HCT116 (cell line): ENCODE measurements around the gene ELP5. TPM values are rescaled to one million over a fixed set of nuclear protein-coding genes. Genes with fewer than 3 reads are reported as not detected.

Experiments
- ATAC-seq: fragments of 200-7000 bp; cut with Tn5 transposase; 2 replicates; pipeline ENCODE4 v1.9.1; 2020; ENCODE audit warnings: mild to moderate bottlenecking, moderate library complexity
- BruUV-seq: library from RNA; stranded (reverse); fragments of 400-500 nt; replicated peaks from 2 replicates; lab custom pipeline; 2021; lab: Mats Ljungman, UMichigan
- CTCF ChIA-PET: fragments of 300-600 bp; sonication (Branson Sonifier 250); formaldehyde crosslinking; loops from one replicate; lab custom pipeline; 2021; ENCODE audit warnings: antibody characterized with exemption; lab: Charles Lee
- POLR2A ChIA-PET: fragments of 300-600, 350-600 bp; sonication (Branson Sonifier 250); formaldehyde crosslinking; loops from one replicate; lab custom pipeline; 2021; ENCODE audit warnings: antibody characterized with exemption; lab: Charles Lee
- RAD21 ChIA-PET, 2 experiments: fragments of 300-600 bp; sonication (Branson Sonifier 250); formaldehyde crosslinking; loops; one replicate each; lab custom pipeline; 2023; ENCODE audit warnings: low total read pairs in 2 of 2; ENCODE audit not compliant: uncharacterized antibody in 2 of 2, unreplicated experiment in 2 of 2, low non-redundant PET in 1 of 2; lab: Charles Lee
- DNase-seq: peaks from one replicate; pipeline ENCODE4 v3.0.0-alpha.2; 2010; ENCODE audit warnings: low read depth, low spot score
- H2AFZ ChIP-seq: fragments of 200-600 bp; shearing (Covaris generic), sonication (generic); 2 replicates; pipeline ENCODE4 v1.6.1; 2017; ENCODE audit warnings: low read depth, mixed run types, mixed read lengths, antibody characterized with exemption, low read length; ENCODE audit not compliant: poor library complexity, severe bottlenecking
- H3K27ac ChIP-seq: 2 replicates; pipeline ENCODE4 v1.5.1; 2012; ENCODE audit warnings: low read depth, low read length
- H3K27me3 ChIP-seq: fragments of 200-600 bp; sonication (generic); 2 replicates; pipeline ENCODE4 v1.6.1; 2016; ENCODE audit warnings: mixed run types, low read length, mixed read lengths; ENCODE audit not compliant: insufficient read depth
- H3K36me3 ChIP-seq, 2 experiments: fragments of 200-500 bp in 1 of 2; fragments of 200-600 bp in 1 of 2; sonication (Bioruptor generic) in 1 of 2; sonication (generic) in 1 of 2; 2 replicates each; pipeline versions ENCODE4 v1.5.1 to v1.6.1; 2014 to 2016; ENCODE audit warnings: low read length in 2 of 2, inconsistent platforms in 1 of 2, mixed read lengths in 1 of 2, mixed run types in 1 of 2; ENCODE audit not compliant: insufficient read depth in 2 of 2, control insufficient read depth in 1 of 2
- H3K4me1 ChIP-seq, 2 experiments: fragments of 200-600 bp in 1 of 2; sonication (generic) in 1 of 2; 2 replicates each; pipeline versions ENCODE4 v1.5.1 to v1.6.1; 2012 to 2017; ENCODE audit warnings: low read length in 2 of 2, inconsistent platforms in 1 of 2, mild to moderate bottlenecking in 1 of 2, mixed read lengths in 1 of 2, mixed run types in 1 of 2, moderate library complexity in 1 of 2; ENCODE audit not compliant: insufficient read depth in 2 of 2, control insufficient read depth in 1 of 2
- H3K4me2 ChIP-seq: fragments of 200-600 bp; sonication (generic); 2 replicates; pipeline ENCODE4 v1.6.1; 2017; ENCODE audit warnings: mixed run types, low read length, mixed read lengths
- H3K4me3 ChIP-seq, 2 experiments: fragments of 200-600 bp in 1 of 2; sonication (generic) in 1 of 2; replicated peaks in 1 of 2; 2 replicates each; pipeline ENCODE4 v1.5.1; 2011 to 2016; ENCODE audit warnings: low read length in 2 of 2, control low read depth in 1 of 2, low read depth in 1 of 2, mild to moderate bottlenecking in 1 of 2, mixed read lengths in 1 of 2, mixed run types in 1 of 2
- H3K79me2 ChIP-seq: fragments of 200-600 bp; sonication (generic); 2 replicates; pipeline ENCODE4 v1.6.1; 2017; ENCODE audit warnings: mild to moderate bottlenecking, mixed run types, low read length, moderate library complexity, mixed read lengths; ENCODE audit not compliant: insufficient read depth
- H3K9ac ChIP-seq: fragments of 200-600 bp; sonication (generic); 2 replicates; pipeline ENCODE4 v1.6.1; 2016; ENCODE audit warnings: low read length, mixed read lengths
- H3K9me2 ChIP-seq: fragments of 200-600 bp; sonication (generic), shearing (Covaris generic); 2 replicates; pipeline ENCODE4 v1.6.1; 2017; ENCODE audit warnings: mixed run types, mild to moderate bottlenecking, moderate library complexity; ENCODE audit not compliant: insufficient read depth
- H3K9me3 ChIP-seq, 2 experiments: fragments of 200-500 bp in 1 of 2; fragments of 200-600 bp in 1 of 2; sonication (Bioruptor generic) in 1 of 2; sonication (generic) in 1 of 2; 2 replicates each; pipeline ENCODE4 v1.6.1; 2014 to 2017; ENCODE audit warnings: low read length in 2 of 2, mixed read lengths in 2 of 2, inconsistent platforms in 1 of 2, low read depth in 1 of 2, mild to moderate bottlenecking in 1 of 2, mixed run types in 1 of 2, moderate library complexity in 1 of 2; ENCODE audit not compliant: control insufficient read depth in 1 of 2, insufficient read depth in 1 of 2
- H4K20me1 ChIP-seq: fragments of 200-600 bp; sonication (generic), shearing (Covaris generic); 2 replicates; pipeline ENCODE4 v1.6.1; 2017; ENCODE audit warnings: mixed run types, mild to moderate bottlenecking, moderate library complexity; ENCODE audit not compliant: insufficient read depth
- CBX3 ChIP-seq: IDR thresholded peaks from 2 replicates; pipeline ENCODE4 v1.6.1; 2012; ENCODE audit warnings: low read depth
- CEBPB ChIP-seq: IDR thresholded peaks from 2 replicates; pipeline ENCODE4 v1.6.1; 2012; ENCODE audit warnings: low read depth
- EGR1 ChIP-seq: IDR thresholded peaks from 2 replicates; pipeline ENCODE4 v1.6.1; 2012; ENCODE audit warnings: low read depth
- ELF1 ChIP-seq: IDR thresholded peaks from 2 replicates; pipeline ENCODE4 v1.6.1; 2012; ENCODE audit warnings: low read depth, borderline replicate concordance
- EZH2 ChIP-seq: fragments of 200-600 bp; sonication (generic); IDR thresholded peaks from 2 replicates; pipeline ENCODE4 v1.6.1; 2017; ENCODE audit warnings: antibody characterized with exemption, mixed run types
- EZH2phosphoT487 ChIP-seq: fragments of 200-600 bp; IDR thresholded peaks from 2 replicates; pipeline ENCODE4 v1.6.1; 2018; ENCODE audit warnings: antibody characterized with exemption, borderline replicate concordance
- FOSL1 ChIP-seq: IDR thresholded peaks from 2 replicates; pipeline ENCODE4 v1.6.1; 2012; ENCODE audit warnings: low read depth
- JUND ChIP-seq: IDR thresholded peaks from 2 replicates; pipeline ENCODE4 v1.6.1; 2012
- POLR2AphosphoS5 ChIP-seq: IDR thresholded peaks from 2 replicates; pipeline ENCODE4 v1.6.1; 2011; ENCODE audit warnings: mild to moderate bottlenecking, low read depth, low read length, moderate library complexity
- SIN3A ChIP-seq: IDR thresholded peaks from 2 replicates; pipeline ENCODE4 v1.6.1; 2012; ENCODE audit warnings: low read depth
- SRF ChIP-seq: IDR thresholded peaks from 2 replicates; pipeline ENCODE4 v1.6.1; 2012; ENCODE audit warnings: low read depth
- TCF7L2 ChIP-seq: IDR thresholded peaks from 2 replicates; pipeline ENCODE4 v1.7.0; 2011; ENCODE audit warnings: borderline replicate concordance, inconsistent platforms; ENCODE audit not compliant: insufficient read depth, insufficient read length; ENCODE audit errors: extremely low read depth
- YY1 ChIP-seq: IDR thresholded peaks from 2 replicates; pipeline ENCODE4 v1.6.1; 2011; ENCODE audit warnings: low read length, low read depth, moderate library complexity, mild to moderate bottlenecking; ENCODE audit not compliant: insufficient replicate concordance; ENCODE audit errors: extremely low read depth
- ZFX ChIP-seq: fragments of 450-650 bp; IDR thresholded peaks from 2 replicates; pipeline ENCODE4 v1.6.1; 2017
- intact Hi-C: fragments of 100-400 bp; cut with micrococcal nuclease; formaldehyde crosslinking; loops from 2 replicates; pipeline ENCODE4 v1.10.0; 2022
- total RNA-seq: library from RNA; stranded (reverse); gene quantifications from one replicate; pipeline ENCODE4 v1.2.1, GENCODE V29; 2021; ENCODE audit not compliant: unreplicated experiment
- TF ChIP-seq, protein P1 (sequence below): IDR thresholded peaks from 2 replicates; pipeline ENCODE4 v1.6.1; 2012; ENCODE audit warnings: low read depth
- TF ChIP-seq, protein P2 (sequence below): IDR thresholded peaks from 2 replicates; pipeline ENCODE4 v1.6.1; 2012
- TF ChIP-seq, protein P3 (sequence below): IDR thresholded peaks from 2 replicates; pipeline ENCODE4 v1.6.1; 2012

The ELP5 gene
- total RNA-seq, 1 experiment from 2014 or later, result 81.7 TPM

DNA sequence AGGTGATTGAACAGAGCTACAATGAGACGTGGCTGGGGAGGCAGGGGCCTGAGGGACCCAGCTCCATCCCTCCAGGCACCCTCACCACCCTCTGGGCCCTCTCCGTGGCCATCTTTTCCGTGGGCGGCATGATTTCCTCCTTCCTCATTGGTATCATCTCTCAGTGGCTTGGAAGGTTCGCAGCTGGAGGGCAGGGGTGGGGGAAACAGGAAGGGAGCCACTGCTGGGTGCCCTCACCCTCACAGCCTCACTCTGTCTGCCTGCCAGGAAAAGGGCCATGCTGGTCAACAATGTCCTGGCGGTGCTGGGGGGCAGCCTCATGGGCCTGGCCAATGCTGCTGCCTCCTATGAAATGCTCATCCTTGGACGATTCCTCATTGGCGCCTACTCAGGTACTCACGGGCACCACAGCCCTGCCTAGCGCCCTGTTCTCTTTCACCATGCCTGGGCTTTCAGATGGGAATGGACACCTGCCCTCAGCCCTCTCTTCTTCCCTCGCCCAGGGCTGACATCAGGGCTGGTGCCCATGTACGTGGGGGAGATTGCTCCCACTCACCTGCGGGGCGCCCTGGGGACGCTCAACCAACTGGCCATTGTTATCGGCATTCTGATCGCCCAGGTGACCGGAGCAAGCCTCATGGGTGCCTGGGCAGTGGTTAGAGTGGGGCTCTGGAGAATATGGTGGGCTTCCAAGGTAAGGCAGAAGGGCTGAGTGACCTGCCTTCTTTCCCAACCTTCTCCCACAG lies 31.6 kb downstream of the ELP5 start:
- H3K36me3 ChIP-seq, result no peaks in the 10 kb centered on the region
- peaks cover 13 to 34% of the 10 kb centered on the region in 2 experiments for H3K4me1 ChIP-seq
- intact Hi-C loops, result no loop called here
- H4K20me1 ChIP-seq, result no peaks in the 10 kb centered on the region
- no peak for TF ChIP-seq ELF1
- no peak for TF ChIP-seq SIN3A
- TF ChIP-seq EZH2, result no peak
- TF ChIP-seq CBX3, result no peak
- TF ChIP-seq EGR1, result no peak
- TF ChIP-seq, protein P1, sequence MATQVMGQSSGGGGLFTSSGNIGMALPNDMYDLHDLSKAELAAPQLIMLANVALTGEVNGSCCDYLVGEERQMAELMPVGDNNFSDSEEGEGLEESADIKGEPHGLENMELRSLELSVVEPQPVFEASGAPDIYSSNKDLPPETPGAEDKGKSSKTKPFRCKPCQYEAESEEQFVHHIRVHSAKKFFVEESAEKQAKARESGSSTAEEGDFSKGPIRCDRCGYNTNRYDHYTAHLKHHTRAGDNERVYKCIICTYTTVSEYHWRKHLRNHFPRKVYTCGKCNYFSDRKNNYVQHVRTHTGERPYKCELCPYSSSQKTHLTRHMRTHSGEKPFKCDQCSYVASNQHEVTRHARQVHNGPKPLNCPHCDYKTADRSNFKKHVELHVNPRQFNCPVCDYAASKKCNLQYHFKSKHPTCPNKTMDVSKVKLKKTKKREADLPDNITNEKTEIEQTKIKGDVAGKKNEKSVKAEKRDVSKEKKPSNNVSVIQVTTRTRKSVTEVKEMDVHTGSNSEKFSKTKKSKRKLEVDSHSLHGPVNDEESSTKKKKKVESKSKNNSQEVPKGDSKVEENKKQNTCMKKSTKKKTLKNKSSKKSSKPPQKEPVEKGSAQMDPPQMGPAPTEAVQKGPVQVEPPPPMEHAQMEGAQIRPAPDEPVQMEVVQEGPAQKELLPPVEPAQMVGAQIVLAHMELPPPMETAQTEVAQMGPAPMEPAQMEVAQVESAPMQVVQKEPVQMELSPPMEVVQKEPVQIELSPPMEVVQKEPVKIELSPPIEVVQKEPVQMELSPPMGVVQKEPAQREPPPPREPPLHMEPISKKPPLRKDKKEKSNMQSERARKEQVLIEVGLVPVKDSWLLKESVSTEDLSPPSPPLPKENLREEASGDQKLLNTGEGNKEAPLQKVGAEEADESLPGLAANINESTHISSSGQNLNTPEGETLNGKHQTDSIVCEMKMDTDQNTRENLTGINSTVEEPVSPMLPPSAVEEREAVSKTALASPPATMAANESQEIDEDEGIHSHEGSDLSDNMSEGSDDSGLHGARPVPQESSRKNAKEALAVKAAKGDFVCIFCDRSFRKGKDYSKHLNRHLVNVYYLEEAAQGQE, result no peak
- no peak for TF ChIP-seq YY1
- no peak for TF ChIP-seq JUND
- no peak for TF ChIP-seq SRF
- no peak for TF ChIP-seq TCF7L2
- TF ChIP-seq, protein P2, sequence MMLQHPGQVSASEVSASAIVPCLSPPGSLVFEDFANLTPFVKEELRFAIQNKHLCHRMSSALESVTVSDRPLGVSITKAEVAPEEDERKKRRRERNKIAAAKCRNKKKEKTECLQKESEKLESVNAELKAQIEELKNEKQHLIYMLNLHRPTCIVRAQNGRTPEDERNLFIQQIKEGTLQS, result no peak
- TF ChIP-seq POLR2AphosphoS5, result no peak
- no peak for TF ChIP-seq FOSL1
- TF ChIP-seq EZH2phosphoT487, result no peak
- TF ChIP-seq, protein P3, sequence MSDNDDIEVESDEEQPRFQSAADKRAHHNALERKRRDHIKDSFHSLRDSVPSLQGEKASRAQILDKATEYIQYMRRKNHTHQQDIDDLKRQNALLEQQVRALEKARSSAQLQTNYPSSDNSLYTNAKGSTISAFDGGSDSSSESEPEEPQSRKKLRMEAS, result no peak
- no peak for TF ChIP-seq CEBPB
- no peak for TF ChIP-seq ZFX
- ChIA-PET CTCF (interaction anchor here (1.2 kb wide), 1 partner anchor 13 kb away, joined by 3 read pairs; no protein-coding TSS in a partner anchor), POLR2A (interaction anchor here (0.9 kb wide), 1 partner anchor 18 kb away, joined by 3 read pairs; no protein-coding TSS in a partner anchor), RAD21 (no interaction called here)
- no peak overlapping the region; the same call in 1 of the 2 replicates for H3K27ac ChIP-seq
- no peak overlapping the region for H3K9ac ChIP-seq
- no peak overlapping the region for H3K4me3 ChIP-seq
- H2AFZ ChIP-seq, result no peak overlapping the region
- no peaks in the 10 kb centered on the region for H3K9me2 ChIP-seq
- no TSS peak for BruUV-seq
- H3K79me2 ChIP-seq, result no peaks in the 10 kb centered on the region
- ATAC-seq, result no peak
- no peaks in the 10 kb centered on the region for H3K9me3 ChIP-seq
- no peak overlapping the region for H3K4me2 ChIP-seq
- no peaks in the 10 kb centered on the region for H3K27me3 ChIP-seq
- DNase-seq, result no peak
